Measurements from ENCODE around the gene ST3GAL4. TPM values are rescaled to one million over a fixed set of nuclear protein-coding genes. Genes with fewer than 3 reads are reported as not detected.

ST3GAL4 gene
- total and polyA plus RNA-seq, 2 of the 8 experiments (the other 6 are each of a cell fraction or from before 2014, with no cell fraction given), result 15.6 to 20.0 TPM

DNA sequence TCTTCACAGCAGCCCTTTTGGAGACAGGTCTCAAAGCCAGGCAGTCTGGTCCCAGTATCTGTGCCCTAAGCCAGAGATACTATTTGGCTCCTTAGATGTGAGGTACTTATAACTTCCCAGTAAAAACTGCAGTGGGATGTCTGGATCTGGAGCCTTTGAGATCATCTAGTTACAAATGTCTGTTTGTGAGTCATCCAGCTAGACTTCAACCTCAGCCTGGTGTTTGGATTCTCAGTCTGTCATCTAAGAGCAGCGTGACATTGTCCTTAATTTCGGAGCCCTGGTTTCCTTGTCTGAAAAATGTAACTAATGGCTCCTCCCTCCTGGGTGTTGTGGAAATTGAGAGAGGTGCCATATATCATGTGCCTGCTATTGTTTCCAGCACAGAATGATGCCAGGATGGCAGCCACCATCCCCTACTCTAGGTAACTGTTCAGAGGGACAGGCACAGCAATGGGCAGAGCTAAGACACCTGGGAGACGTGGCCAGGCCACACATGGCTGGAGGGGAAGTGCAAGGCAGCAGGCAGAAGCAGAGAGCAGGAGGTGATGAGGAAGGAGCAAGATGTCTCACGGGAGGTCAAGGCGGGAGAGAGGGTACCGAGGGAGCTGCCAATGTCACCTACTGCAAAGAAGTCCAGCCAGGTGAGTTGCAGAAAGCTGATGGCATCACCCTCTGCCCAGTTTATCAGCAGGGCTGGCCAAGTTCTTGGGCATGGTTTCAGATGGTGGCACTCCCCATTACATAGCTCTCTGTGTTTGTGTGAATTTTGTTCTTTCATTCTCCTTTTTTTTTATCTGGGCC lies 20.6 kb upstream of the ST3GAL4 start:
- Histone ChIP-seq H2BK5ac (ENCODE audit: low read depth, low read length) (no peak overlapping the region), H4K5ac (ENCODE audit: insufficient read length, low read depth, low read length) (no peak overlapping the region), H3K4ac (replicated peaks; ENCODE audit: insufficient read length, low read depth, low read length) (no peak overlapping the region), H2BK20ac (ENCODE audit: low read length) (no peak overlapping the region), H2BK15ac (ENCODE audit: low read length) (no peak overlapping the region), H3K4me1 (replicated peaks in 1 of 4; ENCODE audit: control insufficient read depth in 3 of 4, insufficient read depth in 4 of 4, low read length in 3 of 4) (peaks cover 0 to 8% (median 3%) of the 10 kb centered on the region in 4 experiments; a peak in 2 of 7 replicates), H2BK12ac (ENCODE audit: low read depth, low read length) (no peak overlapping the region), H2AK5ac (ENCODE audit: low read depth, low read length) (no peak overlapping the region), H3K79me2 (ENCODE audit: control insufficient read depth in 1 of 2, insufficient read depth in 2 of 2, low read length in 2 of 2) (no peaks in the 10 kb centered on the region), H3K23me2 (ENCODE audit: low read depth, low read length) (no peaks in the 10 kb centered on the region), H3K4me3 (ENCODE audit: extremely low read depth in 1 of 4, insufficient read depth in 2 of 4, low read depth in 3 of 4, low read length in 4 of 4) (no peak overlapping the region), H3K79me1 (ENCODE audit: low read depth, low read length) (no peaks in the 10 kb centered on the region), H3K56ac (replicated peaks; ENCODE audit: insufficient read length, low read depth, low read length) (no peak overlapping the region), H3K4me2 (ENCODE audit: insufficient read depth in 1 of 2, low read depth in 2 of 2, low read length in 2 of 2) (no peak overlapping the region), H4K20me1 (replicated peaks in 1 of 2; ENCODE audit: control insufficient read depth in 1 of 2, insufficient read depth in 2 of 2, low read length in 2 of 2) (peaks cover 0 to 2% of the 10 kb centered on the region in 2 experiments), H3K9me3 (ENCODE audit: insufficient read depth in 2 of 2, low read depth in 1 of 2, low read length in 1 of 2) (no peaks in the 10 kb centered on the region), H2BK120ac (replicated peaks; ENCODE audit: low read depth, low read length) (no peak overlapping the region), H3K27me3 (replicated peaks in 1 of 4; ENCODE audit: control insufficient read depth in 3 of 4, extremely low read depth in 1 of 4, insufficient read depth in 3 of 4, low read length in 3 of 4) (no peaks in the 10 kb centered on the region), H3K36me3 (ENCODE audit: control insufficient read depth in 2 of 4, insufficient read depth in 4 of 4, low read length in 3 of 4) (peaks cover 0 to 11% (median under 1%) of the 10 kb centered on the region in 4 experiments; a peak in 4 of 8 replicates), H3K14ac (ENCODE audit: insufficient read length) (no peak overlapping the region), H3K23ac (ENCODE audit: insufficient read length) (no peak overlapping the region), H3K18ac (ENCODE audit: extremely low read depth, low read length) (no peak overlapping the region), H3K27ac (ENCODE audit: low read depth, low read length) (no peak overlapping the region), H4K91ac (replicated peaks; ENCODE audit: insufficient read length, low read length) (no peak overlapping the region), H4K8ac (ENCODE audit: extremely low read depth, insufficient read depth, low read length) (0 out of 2 replicates have a peak overlapping the region, but pooled peaks have one; percentile 9), H2AFZ (ENCODE audit: low read length) (no peak overlapping the region), H3K9ac (replicated peaks in 1 of 4; ENCODE audit: extremely low read depth in 1 of 4, low read depth in 3 of 4, low read length in 3 of 4) (no peak overlapping the region)
- no peak for FAIRE-seq
- POLR2A ChIA-PET (ENCODE audit: partially characterized antibody), result interaction anchor here (2.4 kb wide), 1 partner anchor 11 kb away, joined by 8 read pairs; no protein-coding TSS in a partner anchor
- CTCF ChIA-PET (ENCODE audit: partially characterized antibody), result interaction anchor here (1.2 to 1.3 kb wide), 2 partner anchors 24 to 146 kb away, joined by 4 to 6 read pairs; no protein-coding TSS in a partner anchor
- WGBS, 2 experiments (ENCODE audit: extremely low coverage in 1 of 2, insufficient coverage in 1 of 2, insufficient read length in 1 of 2, insufficient replicate concordance in 2 of 2, low coverage in 1 of 2, low lambda C conversion rate in 2 of 2, missing lambda C conversion rate in 1 of 2), result 84% methylated on average over 6 of the region's 6 CpGs; no CpG with 5 or more reads in 1 of the 2 experiments
- DNase-seq (ENCODE audit: low read depth in 1 of 2, low spot score in 2 of 2), result no peak
- TF ChIP-seq KDM1A (IDR thresholded peaks at IDR 0.05; ENCODE audit: borderline replicate concordance, low read length), result no peak
- no peak for TF ChIP-seq SP2 (IDR thresholded peaks at IDR 0.05; ENCODE audit: low read length)
- no peak for TF ChIP-seq CBX8 (IDR thresholded peaks at IDR 0.05; ENCODE audit: borderline replicate concordance, low read depth, low read length)
- no peak for TF ChIP-seq SP4 (IDR thresholded peaks at IDR 0.05; ENCODE audit: low read length)
- TF ChIP-seq BCL11A (IDR thresholded peaks at IDR 0.05; ENCODE audit: low read depth in 2 of 2, low read length in 2 of 2), result no peak
- TF ChIP-seq GABPA (IDR thresholded peaks at IDR 0.05; ENCODE audit: borderline replicate concordance, insufficient read depth, low read length), result no peak
- no peak for TF ChIP-seq SRF (IDR thresholded peaks at IDR 0.05; ENCODE audit: low read depth, low read length)
- no peak for TF ChIP-seq ATF3 (IDR thresholded peaks at IDR 0.05; ENCODE audit: insufficient read depth, low read depth, low read length)
- no peak for TF ChIP-seq RAD21 (IDR thresholded peaks at IDR 0.05 in 1 of 2, conservative IDR thresholded peaks at IDR 0.05 in 1 of 2; ENCODE audit: low read depth in 2 of 2, low read length in 2 of 2)
- TF ChIP-seq CEBPB (IDR thresholded peaks at IDR 0.05; ENCODE audit: low read depth, low read length), result no peak
- TF ChIP-seq TCF12 (IDR thresholded peaks at IDR 0.05; ENCODE audit: low read depth, low read length), result no peak
- TF ChIP-seq SP1 (IDR thresholded peaks at IDR 0.05; ENCODE audit: low read depth, low read length), result no peak
